Esophagus squamous epithelium (tissue), 4 donors: Measurements from ENCODE around the gene CKB.

Experiments used
- POLR2A ChIP-seq, 4 donors: fragments of 450-650 bp; IDR thresholded peaks; one replicate each; pipeline ENCODE4 v1.6.1; 2017; ENCODE audit warnings: antibody characterized with exemption in 4 of 4, mild to moderate bottlenecking in 4 of 4, moderate library complexity in 3 of 4
- TF ChIP-seq, protein P1 (sequence below), 6 experiments: fragments of 450-650 bp in 4 of 6; fragments of 200-600 bp in 2 of 6; sonication (generic) in 2 of 6; IDR thresholded peaks; one replicate each; pipeline ENCODE4 v1.5.1; 2016 to 2019; ENCODE audit warnings: antibody characterized with exemption in 6 of 6, mild to moderate bottlenecking in 4 of 6, moderate library complexity in 4 of 6

DNA sequence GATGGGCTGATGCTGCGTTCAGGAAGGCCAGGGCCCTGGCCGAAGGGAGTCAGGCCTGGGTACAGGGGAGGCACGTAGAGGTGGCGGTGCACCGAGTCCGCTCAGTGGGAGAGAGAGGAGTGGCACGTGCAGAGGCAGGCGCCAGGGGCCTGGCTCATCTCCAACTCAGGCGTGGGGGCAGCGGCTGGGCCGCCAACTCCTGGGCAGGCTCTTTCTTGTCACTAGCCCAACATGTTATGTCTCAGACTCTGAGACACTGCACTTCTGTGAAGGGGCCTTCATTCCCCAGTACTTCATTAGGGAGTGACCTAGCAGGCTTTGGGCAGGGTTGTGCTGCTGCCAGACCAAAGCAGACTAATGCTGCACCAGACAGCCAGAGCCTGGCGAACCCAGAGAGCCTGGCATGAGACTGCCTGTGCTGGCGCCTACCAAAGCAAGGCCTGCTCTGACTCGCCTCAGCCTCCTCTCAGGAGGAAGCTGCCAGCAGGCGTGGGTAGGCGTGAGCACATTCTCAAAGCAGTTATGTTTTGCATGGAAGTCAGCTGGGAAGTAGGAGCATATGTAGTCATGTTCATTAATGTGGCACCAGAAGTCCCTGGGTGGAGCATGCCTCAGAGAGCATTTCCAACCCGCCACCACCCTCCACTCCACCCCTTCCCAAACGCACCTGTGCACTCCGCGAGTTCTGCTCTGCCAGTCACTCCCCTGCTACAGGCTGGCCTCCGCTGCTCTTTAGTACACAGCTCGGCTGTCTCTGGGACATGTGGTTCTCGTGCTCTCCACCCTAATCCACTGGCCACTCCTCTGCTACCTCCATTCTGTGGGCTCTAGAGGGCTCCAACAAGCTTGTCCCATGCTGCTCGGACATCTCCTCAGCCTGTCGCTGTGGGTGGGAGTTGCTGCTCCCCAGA is 9.7 kb downstream of the CKB start:
- TF ChIP-seq, protein P1, sequence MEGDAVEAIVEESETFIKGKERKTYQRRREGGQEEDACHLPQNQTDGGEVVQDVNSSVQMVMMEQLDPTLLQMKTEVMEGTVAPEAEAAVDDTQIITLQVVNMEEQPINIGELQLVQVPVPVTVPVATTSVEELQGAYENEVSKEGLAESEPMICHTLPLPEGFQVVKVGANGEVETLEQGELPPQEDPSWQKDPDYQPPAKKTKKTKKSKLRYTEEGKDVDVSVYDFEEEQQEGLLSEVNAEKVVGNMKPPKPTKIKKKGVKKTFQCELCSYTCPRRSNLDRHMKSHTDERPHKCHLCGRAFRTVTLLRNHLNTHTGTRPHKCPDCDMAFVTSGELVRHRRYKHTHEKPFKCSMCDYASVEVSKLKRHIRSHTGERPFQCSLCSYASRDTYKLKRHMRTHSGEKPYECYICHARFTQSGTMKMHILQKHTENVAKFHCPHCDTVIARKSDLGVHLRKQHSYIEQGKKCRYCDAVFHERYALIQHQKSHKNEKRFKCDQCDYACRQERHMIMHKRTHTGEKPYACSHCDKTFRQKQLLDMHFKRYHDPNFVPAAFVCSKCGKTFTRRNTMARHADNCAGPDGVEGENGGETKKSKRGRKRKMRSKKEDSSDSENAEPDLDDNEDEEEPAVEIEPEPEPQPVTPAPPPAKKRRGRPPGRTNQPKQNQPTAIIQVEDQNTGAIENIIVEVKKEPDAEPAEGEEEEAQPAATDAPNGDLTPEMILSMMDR (IDR thresholded peaks at IDR 0.05), result no peak
- TF ChIP-seq POLR2A (IDR thresholded peaks at IDR 0.05), result no peak
